SIG-M5 treated with dmso at 0.1 percent for 504 hours (cell line): ENCODE results near the gene HIKESHI.
A peak's percentile ranks its signal among the peaks of the same experiment; 100 is the strongest.
"Not testable (repeated sequence)": the region's sequence is repeated elsewhere in the genome, so short reads cannot be mapped to it uniquely, and the experiment has no call there.

Experiments
- DNase-seq: peaks from one replicate; lab custom pipeline; 2025; ENCODE audit not compliant: unreplicated experiment; lab: John Stamatoyannopoulos, UW

The HIKESHI gene

DNA sequence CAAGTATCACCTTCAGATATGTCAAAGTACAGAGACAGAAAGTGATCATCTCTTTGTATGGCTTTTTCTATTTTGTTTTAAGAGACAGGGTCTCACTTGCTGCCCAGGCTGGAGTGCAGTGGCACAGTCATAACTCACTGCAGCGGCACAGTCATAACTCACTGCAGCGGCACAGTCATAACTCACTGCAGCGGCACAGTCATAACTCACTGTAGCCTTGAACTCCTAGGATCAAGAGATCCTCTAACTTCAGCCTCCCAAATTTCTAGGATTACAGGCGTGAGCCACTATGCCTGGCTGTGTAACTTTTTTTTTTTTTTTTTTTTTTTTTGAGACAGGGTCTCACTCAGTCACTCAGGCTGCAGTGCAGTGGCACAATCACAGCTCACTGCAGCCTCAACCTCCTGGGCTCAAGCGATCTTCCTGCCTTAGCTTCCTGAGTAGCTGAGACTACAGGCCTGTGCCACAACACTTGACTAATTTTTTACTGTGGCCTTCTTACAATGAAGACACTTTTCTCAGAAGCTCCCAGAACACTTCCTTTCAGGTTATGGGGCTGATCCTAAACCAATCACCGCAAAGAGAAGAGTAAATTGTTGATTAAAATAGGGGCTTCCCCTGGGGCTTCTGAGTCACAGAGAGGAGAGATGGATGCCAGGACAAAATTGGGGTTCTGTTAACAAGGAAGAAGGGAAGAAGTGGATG, 9.0 kb upstream of the HIKESHI start:
- DNase-seq = no peak

DNA sequence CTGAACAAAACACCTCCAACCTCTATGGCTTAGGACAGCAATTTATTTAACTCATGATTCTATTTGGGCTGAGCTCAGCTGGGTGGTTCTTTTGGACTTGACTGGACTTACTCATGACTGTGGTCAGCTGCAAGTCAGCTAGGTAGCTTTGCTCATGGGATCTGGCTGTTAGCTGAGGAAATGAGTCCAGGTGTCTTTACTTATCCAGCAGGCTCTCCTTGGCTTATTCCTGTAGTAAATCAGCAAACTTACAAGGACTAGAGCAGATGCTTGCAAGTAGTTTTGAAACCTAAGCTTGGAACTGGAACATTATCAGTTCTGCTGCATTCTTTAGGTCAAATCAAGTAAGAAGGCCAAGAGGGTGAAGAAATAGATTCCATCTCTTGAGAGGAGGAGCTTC, 8.0 kb upstream of the HIKESHI start:
- no peak for DNase-seq

DNA sequence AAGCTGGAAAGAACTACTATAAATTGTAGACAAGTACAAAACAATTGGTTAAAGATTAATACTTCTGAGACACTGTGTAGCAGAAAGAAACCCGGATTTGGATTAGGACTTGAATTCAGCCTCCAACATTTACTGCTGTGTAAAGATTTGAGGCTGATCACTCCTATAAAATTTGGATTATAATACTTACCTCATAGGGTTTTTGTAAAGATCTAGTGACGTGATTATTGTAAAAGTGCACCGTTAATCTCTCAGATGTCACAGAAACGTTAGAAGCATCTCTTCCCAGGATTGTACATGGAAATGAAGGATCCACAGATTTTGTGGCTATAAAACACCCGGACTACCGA, 323 bp upstream of the HIKESHI start:
- DNase-seq = no peak

DNA sequence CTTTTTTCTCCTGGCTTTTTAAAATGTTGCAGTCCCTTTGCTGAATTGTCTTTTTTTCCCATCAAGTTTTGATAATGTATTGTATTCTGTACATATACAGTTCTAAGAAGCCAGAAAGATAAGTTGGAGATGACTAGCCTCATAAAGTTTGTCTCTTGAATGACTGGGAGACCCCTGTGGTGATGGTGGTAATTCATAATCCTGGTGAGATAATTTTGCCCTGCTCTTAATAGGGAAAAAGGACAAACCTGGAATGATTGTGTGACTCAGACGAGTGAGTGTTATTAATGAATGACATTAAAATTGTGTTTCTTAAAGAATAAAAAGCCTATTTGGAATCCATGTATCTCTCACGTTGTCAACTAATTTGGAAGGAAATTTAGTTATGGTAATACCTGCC, 1.2 kb downstream of the HIKESHI start:
- no peak for DNase-seq

DNA sequence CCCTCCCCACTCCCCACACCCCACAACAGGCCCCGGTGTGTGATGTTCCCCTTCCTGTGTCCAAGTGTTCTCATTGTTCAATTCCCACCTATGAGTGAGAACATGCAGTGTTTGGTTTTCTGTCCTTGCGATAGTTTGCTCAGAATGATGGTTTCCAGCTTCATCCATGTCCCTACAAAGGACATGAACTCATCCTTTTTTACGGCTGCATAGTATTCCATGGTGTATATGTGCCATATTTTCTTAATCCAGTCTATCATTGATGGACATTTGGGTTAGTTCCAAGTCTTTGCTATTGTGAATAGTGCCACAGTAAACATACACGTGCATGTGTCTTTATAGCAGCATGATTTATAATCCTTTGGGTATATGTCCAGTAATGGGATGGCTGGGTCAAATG, 6.7 kb downstream of the HIKESHI start:
- not testable (repeated sequence) for DNase-seq

DNA sequence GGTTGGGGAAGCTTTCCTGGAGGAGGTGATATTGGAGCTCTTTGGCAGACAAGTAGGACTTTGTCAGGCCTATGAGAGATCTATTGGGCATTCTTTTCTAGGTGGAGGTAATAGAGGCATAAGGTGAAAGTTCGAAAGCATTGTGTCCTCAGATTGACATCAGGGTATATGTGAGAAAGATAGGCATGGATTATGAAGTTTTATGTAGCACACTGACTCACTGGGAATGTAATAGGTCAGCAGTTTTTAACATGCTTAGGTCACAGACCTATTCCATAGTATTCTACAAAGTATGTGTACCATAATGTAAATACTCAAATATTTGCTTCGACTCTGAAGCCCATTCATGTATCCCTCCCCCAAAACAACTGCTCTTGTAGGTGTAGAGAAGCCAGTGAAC, 11.8 kb downstream of the HIKESHI start:
- no peak for DNase-seq

DNA sequence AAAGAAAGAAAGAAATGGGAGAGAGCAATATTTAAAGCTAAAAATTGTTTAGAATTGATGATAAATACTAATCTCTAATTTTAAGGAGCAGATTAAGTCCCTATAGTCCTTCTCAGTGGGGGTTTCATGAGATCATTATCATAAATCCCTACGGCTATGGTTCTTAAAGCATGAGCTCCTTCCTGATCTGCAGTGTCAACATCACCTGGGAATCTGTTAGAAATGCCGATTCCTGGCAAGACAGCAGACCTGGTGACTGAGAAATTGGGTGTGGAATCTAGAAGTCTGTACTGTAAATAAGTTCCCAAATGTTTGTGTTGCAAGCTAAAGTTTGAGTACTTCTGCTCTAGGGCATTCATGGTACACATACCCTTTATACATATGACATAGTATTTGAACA, 12.6 kb downstream of the HIKESHI start:
- DNase-seq = no peak

DNA sequence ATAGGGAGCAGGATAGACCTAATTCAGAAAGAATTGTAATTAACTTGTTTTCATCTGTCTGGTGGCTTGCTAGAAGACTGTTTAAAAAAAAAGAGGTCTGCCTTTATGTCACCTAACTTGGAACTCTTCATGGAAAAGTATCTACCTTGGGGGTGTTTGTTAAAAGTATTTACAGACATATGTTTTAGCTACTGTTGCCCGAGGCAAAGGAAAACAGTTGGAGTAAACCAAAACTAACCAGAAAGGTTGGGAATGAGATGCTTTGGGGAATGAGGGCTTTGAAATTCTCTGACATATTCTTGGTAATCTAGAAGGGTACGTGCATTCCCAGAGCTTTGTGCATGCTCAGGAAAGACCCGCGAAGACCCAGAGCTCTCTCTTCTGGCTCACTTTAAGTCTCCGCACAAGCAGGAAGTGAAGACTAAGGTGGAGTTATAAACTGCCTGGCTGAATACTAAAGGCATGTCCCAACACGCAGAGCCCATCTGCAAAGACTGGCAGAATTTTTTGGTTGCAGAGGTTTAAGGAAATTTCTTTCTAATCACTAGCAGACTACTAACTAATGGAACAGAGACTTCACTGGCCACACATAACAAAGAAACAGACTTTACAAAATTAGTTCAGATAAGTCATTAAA, 33.2 kb downstream of the HIKESHI start:
- DNase-seq = no peak

DNA sequence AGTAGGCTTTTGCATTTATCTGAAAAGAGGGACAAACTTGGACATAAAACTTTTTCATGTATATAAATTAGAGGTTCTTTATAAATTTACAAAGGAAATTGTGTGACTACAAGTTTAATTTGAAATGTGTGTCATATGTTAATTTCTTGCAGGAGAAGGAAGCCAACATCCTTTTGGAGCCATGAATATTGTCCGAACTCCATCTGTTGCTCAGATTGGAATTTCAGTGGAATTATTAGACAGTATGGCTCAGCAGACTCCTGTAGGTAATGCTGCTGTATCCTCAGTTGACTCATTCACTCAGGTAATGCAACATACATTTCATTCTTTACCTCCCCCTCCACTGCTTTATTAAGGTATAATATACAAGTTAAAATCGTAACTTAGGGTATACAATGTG, 35.2 kb downstream of the HIKESHI start:
- DNase-seq = no peak

DNA sequence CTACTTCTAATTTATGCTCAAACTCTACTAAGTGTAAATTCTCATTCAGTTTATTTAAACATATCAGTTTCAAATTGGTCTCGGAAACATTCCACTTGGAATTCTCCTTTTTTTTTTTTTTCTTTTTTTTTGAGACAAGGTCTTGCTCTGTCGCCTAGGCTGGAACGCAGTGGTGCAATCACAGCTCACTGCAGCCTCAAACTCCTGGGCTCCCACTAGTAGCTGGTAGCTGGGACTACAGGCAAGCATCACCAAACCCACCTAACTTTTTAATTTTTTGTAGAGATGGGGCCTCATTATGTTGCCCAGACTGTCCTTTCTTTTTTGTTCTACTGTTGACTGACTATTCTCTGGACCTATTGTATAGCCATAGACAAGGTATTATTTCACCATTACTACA, 39.3 kb downstream of the HIKESHI start:
- DNase-seq = no peak

DNA sequence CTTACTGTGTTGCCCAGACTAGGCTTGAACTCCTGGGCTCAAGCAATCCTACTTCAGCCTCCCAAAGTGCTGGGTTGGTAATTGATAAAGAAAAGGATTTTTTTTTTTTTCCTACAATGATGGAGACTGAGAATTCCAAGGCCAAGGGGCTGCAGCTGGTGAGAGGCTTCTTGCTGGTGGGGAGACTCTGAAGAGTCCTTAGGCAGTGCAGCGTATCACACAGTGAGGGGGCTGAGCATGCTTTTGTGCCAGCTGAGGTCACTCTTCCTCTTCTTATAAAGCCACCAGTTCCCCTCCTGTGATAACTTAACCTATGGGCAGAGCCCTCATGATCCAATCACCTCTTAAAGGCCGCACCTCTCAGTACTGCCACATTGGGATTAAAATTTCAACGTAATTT, 44.5 kb downstream of the HIKESHI start:
- DNase-seq = no peak

DNA sequence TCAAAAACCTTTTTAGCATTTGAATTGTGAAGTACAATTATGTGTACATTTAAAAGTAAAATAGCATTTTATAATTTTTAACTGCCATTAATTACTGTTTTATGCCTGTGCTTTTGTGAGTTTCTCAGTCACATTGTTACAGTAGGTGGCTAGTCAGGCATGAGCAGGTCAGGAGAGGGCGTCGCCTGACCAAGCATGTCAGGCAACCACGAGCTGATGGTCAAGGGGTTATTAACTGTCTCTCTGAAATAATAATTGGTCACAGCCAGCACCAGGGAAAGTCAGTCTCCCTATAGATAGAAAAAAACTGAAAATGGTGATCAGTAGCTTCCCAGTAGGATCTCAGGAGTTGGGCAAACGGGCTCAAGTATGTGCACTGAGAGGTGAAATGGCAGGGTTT, 53.2 kb downstream of the HIKESHI start:
- DNase-seq = no peak

DNA sequence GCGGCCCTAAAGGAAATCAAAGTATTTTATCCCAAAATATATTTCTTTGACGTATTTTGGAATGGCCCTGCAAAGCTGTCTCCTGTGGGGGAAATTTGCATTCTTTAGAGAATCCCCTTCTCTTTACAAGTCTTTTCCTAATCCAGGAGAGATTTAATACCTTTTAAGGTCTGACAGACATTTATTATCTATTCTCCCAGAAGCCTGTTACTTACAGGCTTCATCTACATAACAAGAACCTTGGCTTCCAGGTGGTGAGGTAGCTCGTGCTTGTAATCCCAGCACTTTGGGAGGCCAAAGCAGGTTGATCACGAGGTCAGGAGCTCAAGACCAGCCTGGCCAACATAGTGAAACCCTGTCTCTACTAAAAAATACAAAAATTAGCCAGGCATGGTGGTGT, 55.4 kb downstream of the HIKESHI start:
- DNase-seq = not testable (repeated sequence)

DNA sequence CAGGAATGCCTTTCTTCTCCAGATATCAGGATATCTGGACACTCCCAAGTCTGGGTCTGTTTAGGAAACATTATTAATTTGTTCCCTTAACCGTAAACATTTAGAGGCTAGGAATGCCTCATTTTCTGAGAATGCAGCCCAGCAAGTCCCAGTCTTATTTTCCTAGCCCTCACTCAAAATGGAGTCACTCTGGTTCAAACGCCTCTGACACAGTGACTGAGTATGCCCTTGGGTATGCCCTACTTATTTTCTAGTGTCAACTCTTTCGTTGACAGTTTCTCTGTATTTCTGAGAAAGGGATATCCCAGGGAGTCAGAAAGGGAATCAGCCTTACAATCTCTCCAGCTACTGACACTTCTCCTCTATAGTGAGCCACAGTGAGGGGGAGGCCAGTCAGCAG, 56.7 kb downstream of the HIKESHI start:
- no peak for DNase-seq

DNA sequence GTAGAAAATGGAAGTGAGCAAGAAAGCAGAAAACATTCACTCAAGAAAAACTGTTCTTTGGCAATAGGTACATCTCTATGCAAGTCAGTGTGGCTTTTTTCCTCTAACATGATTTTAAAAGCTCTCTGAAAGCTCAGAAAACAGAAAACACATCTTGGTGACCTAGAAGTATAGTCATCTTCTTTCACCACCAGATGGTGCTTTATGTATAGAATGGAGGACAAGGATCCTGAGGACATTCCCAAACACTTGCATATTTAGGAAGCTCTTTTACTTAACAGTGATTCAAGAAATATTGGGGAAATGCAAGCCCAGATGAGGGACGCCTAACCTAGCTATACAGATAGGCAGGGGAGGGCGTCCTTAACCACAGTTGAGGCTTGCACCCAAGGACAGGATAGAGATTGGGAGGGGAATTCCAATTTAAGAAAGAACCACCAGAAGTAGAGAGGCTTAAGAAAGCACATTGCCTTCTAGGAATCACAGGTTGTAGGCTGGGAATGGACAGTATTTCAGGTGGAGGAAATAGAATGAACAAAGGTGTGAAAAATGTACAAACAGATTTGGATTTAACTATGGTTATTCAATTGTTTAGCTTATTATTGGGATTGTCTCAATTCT, 58.8 kb downstream of the HIKESHI start:
- peak; percentile 5 for DNase-seq

DNA sequence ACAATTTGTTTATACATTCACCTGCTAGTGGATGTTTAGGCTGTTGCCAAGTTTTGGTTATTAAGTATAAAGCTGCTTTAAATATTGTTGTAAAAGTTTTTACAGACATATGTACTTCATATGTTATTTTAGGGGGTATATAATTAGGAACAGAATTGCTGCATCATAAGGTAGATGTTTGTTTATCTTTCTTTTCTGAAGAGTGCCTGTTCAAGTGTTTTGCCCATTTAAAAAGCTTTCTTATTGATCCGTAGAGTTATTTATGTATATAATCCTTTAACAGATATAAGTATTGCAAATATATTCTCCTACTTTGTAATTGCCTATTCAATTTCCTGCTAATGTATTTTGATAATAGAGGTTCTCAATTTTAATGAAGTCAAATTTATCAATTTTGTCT, 61.4 kb downstream of the HIKESHI start:
- DNase-seq = no peak

DNA sequence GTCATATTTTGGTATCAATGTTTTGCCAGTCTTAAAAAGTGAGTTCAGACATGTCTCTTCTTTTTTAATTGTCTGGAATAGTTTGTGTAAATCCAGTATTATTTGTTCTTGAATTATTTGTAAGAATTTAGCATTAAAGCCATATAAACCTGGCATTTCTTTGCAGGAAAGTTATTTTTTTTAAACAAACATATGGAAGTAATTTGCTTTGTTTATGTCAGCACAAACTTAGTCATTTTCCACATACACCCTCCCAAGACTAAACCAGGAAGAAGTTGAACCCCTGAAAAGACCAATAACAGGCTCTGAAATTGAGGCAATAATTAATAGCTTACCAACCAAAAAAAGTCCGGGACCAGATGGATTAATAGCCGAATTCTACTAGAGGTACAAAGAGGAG, 63.5 kb downstream of the HIKESHI start:
- DNase-seq = no peak

DNA sequence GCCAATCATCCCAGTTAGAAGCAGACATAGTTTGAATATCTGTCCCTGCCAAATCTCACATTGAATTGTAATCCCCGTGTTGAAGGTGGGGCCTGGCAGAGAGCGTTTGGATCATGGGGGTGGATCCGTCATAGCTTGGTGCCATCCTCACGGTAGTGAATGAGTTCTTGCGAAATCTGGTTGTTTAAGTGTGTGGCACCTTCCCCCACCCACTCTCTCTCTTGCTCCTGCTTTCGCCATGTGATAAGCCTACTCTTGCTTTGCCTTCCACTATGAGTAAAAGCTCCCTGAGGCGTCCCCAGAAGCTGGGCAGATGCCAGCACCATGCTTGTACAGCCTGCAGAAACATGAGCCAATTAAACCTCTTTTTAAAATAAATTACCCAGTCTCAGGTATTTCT, 67.6 kb downstream of the HIKESHI start:
- no peak for DNase-seq

DNA sequence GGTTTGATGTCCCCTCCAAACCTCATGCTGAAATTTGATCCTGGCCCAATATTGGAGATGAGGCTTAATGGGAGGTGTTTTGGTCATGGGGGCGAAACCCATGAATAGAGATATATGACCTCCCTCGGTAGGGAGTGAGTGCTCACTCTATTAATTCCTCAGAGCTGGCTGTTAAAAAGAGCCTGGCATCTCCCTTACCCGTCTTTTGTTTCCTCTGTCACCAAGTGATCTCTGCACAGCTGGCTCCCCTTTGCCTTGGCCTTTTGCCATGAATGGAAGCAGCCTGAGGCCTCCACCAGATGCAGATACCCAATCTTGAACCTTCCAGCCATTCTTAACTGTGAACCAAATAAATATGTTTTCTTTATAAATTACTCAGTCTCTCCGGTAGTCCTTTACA, 68.1 kb downstream of the HIKESHI start:
- DNase-seq = no peak

DNA sequence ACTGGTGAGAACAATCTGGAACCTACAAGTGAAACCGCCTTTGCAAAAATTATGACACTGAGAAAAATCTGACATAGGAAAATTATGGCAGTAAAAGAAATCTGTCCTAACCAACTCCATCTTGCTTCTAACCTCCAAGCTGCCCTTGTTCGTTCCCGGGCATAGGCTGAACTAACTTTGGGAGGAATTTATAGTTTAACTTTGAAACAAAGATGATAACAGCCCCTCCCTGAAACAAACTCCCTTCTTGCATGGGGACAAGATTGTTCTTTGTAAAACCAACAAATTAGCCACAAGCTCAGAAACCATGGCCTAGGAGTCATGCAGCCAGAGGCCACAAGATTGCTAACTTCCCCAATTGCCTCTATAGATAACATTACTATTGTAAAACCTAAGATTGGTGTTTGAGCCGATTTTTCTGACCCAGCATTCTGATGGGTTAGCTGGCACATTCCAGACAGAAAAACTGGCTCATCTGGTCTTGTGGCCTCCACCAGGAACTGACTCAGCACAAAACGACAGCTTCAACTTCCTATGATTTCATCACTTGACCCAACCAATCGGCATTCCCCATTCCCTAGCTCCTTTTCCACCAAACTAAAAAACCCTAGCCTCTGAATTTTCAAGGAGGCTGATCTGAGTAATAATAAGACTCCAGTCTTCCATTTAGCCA, 69.0 kb downstream of the HIKESHI start:
- peak; percentile 26 for DNase-seq

DNA sequence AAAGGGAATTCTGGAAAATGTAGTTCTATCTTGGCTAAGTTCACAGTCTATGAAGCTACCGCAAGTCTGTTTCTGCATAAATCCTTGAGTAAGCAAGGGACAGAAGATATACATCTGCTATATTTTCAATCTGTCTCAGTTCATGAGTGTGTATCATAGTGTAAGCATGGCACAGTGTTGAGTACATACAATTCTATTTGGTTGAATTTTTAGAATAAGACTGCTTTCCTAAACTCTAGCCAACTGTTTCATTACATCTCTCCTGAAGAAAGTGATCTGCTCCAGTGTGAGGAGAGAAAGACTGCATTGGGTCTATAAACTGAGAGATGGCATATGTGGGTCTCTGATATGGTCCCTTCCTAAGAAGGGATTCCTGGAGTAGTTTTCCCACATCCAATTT, 70.0 kb downstream of the HIKESHI start:
- DNase-seq = no peak

DNA sequence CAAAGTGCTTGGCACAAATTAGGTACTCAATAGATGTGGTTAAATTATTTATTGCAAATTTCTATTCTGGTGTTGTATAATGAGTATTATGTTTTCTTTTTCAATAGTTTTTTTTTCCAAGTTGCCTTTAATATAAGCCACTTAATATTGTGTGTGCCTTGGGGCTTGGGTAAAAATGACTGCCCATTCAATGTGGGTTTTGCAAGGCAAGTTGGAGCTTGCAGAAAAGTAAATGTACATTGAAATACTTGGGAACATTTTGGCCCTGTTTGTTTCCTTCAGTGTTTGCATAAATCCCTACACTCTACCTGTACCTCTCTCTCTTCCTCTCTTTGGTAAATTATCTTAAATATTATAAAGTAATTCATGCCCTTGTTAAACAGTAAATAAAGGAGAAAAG, 70.5 kb downstream of the HIKESHI start:
- DNase-seq = no peak
